Limb (tissue), 2 donors: ENCODE data around the gene KIAA1671.
A peak's percentile ranks its signal among the peaks of the same experiment; 100 is the strongest.
"Not testable (repeated sequence)": the region's sequence is repeated elsewhere in the genome, so short reads cannot be mapped to it uniquely, and the experiment has no call there.

ENCODE experiments used
- DNase-seq, 2 donors: peaks; one replicate each; pipeline ENCODE4 v3.0.0-alpha.2; 2016; ENCODE audit errors: extremely low spot score in 2 of 2

The KIAA1671 gene

GRCh38 chr22:25167834-25168601, 215.5 kb downstream of the KIAA1671 start:
- no peak for DNase-seq

- no peak for DNase-seq
These were observed 216.9 kb downstream of the KIAA1671 start for GRCh38 chr22:25169278-25170031.

GRCh38 chr22:25170426-25170980, 218.0 kb downstream of the KIAA1671 start:
- no peak for DNase-seq

- no peak for DNase-seq
These were observed 219.6 kb downstream of the KIAA1671 start for GRCh38 chr22:25172153-25172552.

- no peak for DNase-seq
These were observed 221.8 kb downstream of the KIAA1671 start for GRCh38 chr22:25174156-25174887.

GRCh38 chr22:25174888-25175411, 222.4 kb downstream of the KIAA1671 start:
- DNase-seq, result no peak

DNA sequence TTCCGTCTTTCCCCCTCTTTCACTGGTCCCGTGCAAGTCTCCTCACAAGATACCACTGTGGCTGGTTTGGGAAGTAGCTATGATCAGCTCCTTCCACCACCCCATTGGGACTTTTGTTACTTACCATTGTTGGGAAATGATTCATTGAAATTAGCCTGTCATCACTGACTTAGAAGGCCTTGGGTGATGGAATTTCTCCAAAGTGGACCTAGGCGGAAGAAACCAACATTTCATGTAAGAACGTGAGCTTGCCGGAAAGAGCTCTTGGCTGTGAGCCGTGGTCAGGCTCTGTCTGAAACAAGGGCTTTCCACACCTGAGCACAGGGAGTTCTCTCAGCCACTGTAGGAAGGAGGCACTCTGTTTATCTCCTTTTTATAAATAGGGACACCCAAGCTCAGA, 223.7 kb downstream of the KIAA1671 start:
- no peak for DNase-seq

DNA sequence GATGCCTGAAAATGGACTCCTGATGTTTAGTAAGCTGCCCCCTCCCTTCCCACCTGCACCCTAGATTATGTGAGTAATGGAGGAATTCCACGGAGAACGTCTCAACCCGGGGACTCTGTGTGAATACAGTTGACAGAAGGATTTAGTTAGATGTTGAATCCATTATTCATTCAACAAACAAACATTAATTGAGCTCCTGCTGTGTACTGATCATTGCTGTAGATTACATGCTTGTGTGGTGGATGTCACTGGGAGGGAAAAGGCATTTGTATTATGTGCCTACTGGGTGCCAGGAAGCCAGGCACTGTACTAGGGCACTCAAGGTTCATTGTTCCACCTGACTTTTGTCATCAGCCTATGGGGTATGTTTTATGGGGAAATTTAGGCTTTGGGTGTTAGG, 224.3 kb downstream of the KIAA1671 start:
- no peak for DNase-seq

- DNase-seq, result no peak
These were observed 224.7 kb downstream of the KIAA1671 start for GRCh38 chr22:25177226-25177625.

DNA sequence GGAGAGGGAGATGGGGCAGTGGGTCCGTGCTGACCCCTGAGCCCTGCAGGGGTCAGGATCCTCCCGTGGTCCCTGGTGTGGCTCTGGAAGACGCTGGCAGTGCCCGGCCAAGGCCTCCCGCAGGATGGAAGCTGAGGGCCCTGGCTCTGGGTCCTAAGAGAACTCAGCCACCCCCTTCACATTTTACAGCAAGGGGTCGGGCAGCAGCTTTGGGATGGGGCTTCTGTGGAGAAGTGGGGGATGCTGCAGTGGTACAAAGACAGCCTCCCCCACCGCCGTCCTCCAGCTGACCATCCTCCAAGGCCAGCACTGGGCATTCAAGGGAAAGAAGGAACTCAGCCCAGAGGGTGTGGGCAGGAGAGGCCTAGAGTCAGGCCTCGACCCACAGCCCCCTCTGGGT, 225.4 kb downstream of the KIAA1671 start:
- DNase-seq, result no peak

GRCh38 chr22:25178348-25178747, 225.8 kb downstream of the KIAA1671 start:
- not testable (repeated sequence) for DNase-seq

DNA sequence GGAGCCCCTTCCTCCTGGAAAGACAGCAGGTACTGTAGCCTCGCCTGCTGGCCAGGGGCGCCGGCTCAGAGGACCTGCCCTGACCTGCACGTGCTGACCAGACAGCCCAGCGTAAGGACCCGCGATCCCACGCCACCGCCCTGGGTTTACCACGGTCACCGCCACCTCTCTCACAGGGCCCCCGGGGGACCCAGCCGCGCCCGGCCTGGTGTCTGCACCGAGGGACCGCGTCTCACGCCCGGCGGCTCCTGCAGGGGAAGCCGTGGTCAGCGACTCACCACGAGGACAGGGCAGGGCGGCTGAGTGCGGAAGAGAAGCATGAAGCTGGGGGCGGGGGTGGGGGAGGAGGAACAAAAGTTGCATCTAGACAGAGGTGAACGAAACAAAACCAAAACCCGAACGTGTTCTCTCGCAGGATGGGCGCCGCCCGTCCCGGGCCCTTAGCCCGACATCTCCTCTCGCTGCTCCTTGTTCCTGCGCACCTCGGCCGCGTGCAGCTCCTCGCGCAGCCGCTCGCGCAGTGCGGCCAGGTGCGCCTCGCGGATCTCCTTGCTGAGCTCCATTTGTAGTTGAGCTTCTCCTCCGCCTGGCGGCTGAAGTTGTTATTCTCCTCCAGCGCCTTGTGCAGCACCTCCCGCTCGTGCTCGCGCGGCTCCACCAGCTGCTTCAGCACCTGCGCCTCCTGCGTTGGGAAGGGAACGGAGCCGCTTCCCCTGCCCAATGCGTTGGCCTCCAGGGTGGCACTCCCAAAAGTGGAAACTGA, 226.5 kb downstream of the KIAA1671 start:
- not testable (repeated sequence) for DNase-seq

DNA sequence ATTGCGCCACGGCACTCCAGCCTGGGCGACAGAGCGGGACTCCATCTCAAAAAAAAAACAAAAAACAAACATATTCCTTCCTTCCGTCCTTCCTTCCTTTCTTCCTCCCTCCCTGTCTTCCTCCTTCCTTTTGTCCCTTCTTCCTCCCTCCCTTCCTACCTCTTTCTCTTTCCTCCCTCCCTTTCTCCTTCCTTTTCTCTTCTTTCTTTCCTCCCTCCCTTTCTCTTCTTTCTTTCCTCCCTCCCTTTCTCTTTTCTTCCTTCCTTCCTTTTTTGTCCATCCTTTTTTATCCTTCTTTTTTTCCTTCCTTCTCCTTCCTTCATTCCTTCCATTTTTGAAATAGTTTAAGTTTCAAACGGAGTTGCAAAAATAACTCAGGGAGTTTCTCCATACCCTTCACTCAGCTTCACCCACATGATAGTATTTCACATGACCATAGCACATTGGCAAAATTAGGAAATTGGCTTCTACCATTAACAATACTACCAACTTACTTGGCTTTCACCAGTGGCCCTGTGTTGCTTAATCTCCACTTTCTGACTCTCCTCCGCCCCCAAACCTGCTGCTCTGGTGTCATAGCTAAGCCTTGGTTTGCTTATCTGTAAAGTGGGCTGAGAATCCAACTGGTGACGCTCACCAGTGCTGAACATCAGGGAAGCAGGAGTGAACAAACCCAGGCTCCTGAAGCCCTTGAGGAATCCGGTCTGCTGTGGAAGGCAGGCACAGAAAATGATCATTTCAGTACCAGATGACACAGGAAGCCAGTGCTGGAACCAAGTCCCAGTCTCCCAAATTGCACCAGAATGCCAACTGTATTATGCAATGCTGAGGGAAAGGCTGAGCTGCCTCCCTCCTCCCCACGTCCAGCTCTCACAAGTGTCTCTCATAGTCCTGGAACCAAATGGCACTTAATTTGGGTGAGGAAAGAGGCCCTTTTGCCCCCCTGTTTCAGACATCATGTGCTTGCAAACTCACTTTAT, 229.9 kb downstream of the KIAA1671 start:
- DNase-seq, result no peak

DNA sequence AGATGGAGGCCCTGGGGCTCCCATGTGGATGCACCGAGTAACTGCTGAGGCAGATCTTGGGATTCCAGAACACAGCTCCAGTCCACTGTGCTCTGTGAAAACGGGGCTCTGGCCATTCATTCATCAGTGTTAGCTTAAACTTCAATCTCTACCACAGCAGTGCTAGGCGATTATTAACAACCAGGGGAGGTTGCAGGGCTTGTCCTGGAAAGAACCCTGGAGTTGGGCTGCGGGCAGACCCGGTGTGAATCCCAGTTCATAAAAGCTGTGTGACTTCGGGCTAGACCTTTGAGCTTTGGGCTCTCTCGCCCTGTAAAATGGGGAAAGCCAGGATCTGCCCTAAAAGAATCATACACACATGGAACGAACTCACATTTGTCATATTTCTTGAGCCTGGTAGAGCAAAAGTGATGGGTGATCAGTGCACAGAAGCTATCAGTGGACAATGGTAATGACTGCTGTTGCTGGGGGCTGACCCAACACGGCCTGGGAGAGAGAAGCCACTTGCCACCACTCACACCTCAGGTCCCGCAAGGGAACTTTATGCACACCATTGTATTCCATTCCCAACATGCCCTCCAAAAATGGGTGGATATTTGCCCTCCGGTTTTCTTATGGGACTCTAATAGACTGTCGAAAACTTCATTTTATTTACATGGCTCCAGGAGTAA, 231.6 kb downstream of the KIAA1671 start:
- DNase-seq, result no peak

GRCh38 chr22:25186140-25186539, 233.6 kb downstream of the KIAA1671 start:
- DNase-seq, result no peak

DNA sequence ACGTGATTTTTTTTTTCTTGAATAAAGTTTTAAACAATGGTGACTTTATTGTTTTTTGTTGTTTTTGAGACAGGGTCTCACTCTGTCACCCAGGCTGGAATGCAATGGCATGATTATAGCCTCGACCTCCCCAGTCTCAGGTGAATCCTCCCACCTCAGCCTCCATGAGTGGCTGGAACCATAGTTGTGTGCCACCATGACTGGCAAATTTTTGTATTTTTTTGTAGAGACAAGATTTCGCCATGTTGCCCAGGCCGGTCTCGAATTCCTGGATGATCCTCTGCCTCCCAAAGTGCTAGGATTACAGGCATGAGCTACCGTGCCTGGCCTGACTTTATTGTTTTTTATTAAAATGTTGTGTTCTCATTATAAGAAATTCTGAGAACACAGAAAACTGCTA, 235.0 kb downstream of the KIAA1671 start:
- DNase-seq, result no peak

- DNase-seq, result no peak
These were observed 239.9 kb downstream of the KIAA1671 start for GRCh38 chr22:25192406-25192805.

- no peak for DNase-seq
These were observed 240.6 kb downstream of the KIAA1671 start for GRCh38 chr22:25193130-25193529.

- peak in 1 of 2 donors; percentile 45 for DNase-seq
These were observed 241.0 kb downstream of the KIAA1671 start for GRCh38 chr22:25193548-25193947.
